HG03565 (cell line): ENCODE results near the gene NEU2.
"Not testable (repeated sequence)": the region's sequence is repeated elsewhere in the genome, so short reads cannot be mapped to it uniquely, and the experiment has no call there.

Experiments used
- ATAC-seq: cut with Tn5 transposase; IDR thresholded peaks from one replicate; pipeline ENCODE4 v1.9.1; 2021; ENCODE audit warnings: mild to moderate bottlenecking, moderate library complexity; ENCODE audit not compliant: unreplicated experiment

NEU2 gene

DNA sequence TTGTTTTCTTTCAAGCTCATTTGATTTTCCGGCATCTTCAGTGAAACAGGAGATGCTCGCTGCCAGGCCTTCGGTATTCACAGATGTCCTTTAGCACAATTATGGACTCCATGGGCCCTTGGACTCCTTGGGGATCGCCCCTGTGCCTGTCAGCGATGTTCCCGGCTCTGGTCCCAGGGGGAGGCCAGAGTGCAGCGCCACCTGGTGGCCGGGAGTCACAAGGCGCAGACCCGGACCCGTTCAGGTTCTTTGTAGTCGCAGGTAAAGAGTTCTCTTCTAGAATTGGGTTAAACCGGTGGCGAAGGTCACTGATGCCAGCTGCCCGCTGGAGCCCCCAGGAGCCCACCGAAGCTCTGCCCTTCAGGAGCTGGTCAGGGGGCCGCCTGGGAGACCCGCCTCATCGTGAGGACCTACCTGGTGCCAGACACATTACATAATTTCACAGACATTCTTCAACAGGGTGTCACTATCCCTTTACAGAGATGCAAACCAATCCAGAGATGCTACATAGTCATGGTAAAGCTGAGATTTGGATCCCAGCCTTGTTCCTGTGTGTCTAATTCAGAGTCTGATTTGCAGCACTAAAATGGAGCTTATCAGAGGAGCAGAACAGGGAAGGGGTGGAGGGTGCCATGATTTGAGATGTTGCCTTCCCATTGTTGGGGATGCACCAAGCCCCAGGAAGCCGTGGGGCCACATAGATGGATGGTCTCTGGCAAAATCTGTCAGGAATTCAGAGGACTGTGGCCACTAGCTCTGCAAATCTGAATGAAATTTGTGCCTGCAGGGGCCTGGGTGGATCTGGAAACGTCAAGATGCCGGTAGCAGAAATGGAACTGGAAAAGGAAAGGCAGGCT is 21.7 kb downstream of the NEU2 start:
- no peak for ATAC-seq

- no peak for ATAC-seq
Observed at GRCh38 chr2:233055362-233055761, 22.9 kb downstream of the NEU2 start.

- ATAC-seq = no peak
Observed at GRCh38 chr2:233056961-233057605, 24.6 kb downstream of the NEU2 start.

GRCh38 chr2:233058717-233059546 is 26.5 kb downstream of the NEU2 start:
- no peak for ATAC-seq

DNA sequence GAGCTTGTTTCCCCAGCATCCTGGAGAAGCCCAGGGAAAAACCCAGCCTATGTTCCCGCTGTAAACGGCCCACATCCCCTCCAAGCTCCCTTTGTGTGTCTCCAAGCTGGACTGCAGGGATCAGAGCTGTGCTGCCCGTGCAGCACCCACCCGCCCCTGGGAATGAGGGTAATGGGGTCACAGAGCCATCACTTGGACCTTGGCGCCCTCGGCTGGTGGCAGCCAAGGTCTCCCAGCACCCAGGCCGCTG is 27.0 kb downstream of the NEU2 start:
- ATAC-seq = no peak

GRCh38 chr2:233059797-233060500 is 27.5 kb downstream of the NEU2 start, which contains the start of gene INPP5D:
Gene INPP5D (plus strand): TSS chr2:233060342. CDS start chr2:233060479, 137 bp downstream.
- peak; percentile 35 for ATAC-seq

- no peak for ATAC-seq
Observed at GRCh38 chr2:233060501-233060979, 28.1 kb downstream of the NEU2 start.

DNA sequence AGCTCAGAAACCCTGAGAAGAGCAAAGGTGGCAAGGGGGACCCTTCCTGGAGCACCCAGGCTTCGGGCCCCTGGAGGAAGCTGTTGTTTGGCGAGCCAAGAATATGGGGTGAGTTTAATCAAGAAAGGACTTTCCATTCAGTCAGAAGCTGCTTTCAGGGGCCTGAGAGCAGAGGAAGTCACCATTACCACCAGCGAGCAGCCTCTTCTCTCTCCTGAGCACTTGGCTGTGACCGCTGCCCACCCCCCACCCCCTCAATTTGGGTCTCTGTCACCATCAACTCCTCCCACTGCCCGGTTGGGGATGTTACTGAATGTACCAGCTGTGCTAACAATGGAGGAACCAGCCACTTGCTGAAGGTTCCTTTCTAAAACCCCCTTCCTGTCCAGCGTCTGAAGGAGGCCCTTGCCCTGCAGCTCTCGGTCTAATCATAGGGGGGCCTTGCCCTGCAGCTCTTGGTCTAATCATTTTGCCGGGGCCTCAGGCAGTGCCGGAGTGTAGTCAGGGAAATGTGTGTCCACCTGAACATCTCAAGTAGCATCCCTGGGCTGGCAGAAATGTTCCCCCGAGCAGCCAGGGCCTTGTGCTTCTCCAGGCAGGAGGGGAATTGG is 28.6 kb downstream of the NEU2 start:
- peak; percentile 7 for ATAC-seq

DNA sequence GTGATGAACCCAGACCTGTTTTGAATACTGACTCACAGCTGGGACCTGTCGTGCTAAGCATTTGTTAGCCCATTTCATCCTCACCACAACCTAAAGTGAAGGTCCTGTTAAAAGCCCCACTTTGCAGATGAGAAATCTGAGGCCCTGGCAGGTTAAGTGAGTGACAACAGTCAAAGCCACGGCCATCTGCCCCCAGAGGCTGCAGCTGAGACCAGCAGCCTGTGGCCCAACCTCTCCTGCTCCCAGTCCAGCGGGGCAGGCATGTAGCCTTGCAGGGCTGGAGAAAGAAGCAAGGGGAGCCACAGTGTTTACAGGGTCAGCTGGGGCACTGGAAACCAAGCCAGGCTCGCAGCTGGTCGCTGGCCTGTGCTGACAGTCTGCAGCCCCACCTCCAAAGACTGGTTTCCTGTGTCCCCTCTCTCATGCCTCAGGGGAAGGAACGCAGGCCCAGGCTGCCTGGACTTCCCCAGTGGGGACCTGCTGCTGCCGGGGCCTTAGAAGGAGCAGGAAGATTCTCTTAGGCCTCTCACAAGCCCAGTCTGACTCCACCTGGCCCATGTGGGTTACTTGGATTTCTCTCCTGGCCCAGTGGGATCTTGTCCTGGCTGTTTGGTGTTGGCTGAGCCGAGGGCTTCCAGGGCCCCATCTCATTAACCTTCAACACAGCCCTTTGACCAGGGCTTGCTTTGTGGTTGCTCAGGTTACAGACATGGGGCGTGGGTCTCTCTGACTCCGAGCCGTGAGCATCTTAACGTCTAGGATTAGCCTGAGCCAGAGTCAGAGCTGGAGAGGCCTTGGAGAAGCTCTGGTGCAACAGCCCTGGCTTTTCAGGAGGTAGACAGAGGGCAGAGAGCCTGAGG is 29.3 kb downstream of the NEU2 start:
- peak; percentile 22 for ATAC-seq

GRCh38 chr2:233062451-233062850 is 30.0 kb downstream of the NEU2 start:
- no peak for ATAC-seq

- ATAC-seq = no peak
Observed at GRCh38 chr2:233062946-233063268, 30.4 kb downstream of the NEU2 start.

- ATAC-seq = peak; percentile 30
Observed at GRCh38 chr2:233063269-233063975, 30.9 kb downstream of the NEU2 start.

DNA sequence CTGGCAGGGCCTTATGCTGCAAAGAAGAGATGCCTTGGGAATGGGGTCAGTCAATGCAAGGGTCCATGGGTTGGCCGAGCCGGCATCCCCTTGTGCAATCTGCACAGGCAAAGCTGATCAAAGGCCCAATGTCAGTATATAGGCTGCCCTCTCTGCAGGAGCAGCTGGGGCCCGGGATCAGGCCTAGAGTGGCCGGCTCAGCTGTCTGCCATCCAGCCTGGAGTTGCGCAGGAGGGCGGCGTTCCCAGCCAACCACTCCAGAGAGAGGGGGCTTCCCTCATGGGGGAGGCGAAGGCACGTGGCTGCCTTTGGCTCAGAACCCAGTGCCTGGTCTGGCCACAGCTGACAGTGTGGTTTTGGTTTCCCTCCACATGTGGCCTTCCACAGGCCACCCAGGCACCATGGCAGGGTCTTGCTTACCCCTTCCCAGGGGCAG is 31.5 kb downstream of the NEU2 start:
- ATAC-seq = no peak

DNA sequence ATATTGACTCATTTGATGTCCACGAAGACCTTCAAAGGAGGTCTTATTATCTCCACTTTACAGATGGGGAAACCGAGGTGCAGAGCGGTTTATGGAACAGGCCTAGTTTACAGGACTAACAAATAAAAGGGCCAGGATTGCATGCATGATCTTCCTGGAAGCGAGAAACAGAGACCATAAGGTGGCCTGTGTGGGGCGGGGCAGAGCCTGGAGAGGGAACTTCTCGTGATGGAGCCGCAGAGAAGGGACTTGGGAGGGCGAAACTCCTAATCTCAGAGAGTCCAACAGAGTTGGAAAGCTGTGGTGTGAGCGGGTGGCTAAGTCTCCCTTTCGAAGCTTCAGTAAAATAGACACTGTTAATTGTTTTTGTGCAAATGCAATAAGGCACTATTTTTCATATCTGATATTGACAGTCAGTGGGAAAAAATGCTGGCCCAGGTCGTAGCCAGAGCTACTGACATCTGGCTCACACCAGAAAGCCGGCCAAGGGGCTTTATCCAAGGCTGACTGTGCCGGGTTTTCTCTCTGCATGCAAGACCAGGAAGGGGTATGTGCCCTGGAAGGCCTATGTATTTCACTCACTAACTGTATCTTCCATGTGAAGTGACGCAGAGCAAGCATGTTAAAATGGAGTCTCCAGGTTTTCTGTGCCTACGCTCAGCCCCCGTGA is 32.2 kb downstream of the NEU2 start:
- no peak for ATAC-seq

GRCh38 chr2:233065200-233065589 is 32.7 kb downstream of the NEU2 start:
- ATAC-seq = not testable (repeated sequence)

DNA sequence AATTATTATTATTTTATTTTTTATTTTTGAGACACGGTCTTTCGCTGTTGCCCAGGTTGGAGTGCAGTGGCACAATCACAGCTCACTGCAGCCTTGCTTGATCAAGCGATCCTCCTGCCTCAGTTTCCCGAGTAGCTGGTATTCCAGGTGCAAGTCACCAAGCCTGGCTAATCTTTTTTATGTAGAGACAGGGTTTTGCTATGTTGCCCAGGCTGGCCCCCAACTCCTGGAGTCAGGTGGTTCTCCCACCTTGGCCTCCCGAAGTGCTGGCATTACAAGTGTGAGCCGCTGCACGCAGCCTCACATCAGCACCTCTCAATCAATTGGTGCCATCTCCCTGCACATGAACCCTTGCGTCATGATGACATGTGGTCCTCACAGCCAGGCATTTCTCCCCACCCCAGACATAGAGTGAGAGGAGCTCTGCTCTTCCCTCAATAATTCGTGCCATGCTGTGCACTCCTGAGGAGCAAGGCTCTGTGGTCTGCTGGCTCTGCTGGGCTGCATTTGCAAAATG is 33.5 kb downstream of the NEU2 start:
- no peak for ATAC-seq

DNA sequence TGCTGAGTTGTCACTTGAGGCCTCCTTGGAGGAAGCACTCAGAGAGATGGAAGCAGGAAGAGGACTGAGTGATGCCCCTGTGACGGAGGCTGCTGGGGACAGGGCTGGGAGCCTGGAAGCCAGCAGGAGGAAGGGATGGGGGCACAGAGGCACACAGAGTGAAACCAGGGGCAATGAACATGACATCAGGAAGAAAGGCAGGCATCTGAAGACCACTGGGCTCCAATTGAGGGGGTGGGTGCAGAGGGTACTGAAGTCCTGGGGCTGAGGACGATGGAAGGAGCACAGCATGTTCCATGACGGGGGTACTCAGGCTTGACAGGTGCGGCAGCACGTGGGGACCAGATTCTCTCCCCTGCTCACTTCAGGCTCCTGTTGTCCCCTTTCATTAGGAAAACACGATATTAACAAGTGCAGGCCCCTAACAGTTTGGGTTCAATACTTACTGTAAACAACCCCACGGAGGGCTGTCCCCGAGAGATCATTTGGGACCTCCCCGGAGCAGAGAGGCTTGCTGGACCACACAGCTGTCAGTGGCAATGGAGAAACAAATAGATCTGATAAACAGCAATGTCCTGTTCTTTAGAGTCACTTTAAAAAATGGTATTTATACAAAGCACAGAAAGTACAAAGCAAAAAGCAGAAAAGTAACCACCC is 36.4 kb downstream of the NEU2 start:
- no peak for ATAC-seq

DNA sequence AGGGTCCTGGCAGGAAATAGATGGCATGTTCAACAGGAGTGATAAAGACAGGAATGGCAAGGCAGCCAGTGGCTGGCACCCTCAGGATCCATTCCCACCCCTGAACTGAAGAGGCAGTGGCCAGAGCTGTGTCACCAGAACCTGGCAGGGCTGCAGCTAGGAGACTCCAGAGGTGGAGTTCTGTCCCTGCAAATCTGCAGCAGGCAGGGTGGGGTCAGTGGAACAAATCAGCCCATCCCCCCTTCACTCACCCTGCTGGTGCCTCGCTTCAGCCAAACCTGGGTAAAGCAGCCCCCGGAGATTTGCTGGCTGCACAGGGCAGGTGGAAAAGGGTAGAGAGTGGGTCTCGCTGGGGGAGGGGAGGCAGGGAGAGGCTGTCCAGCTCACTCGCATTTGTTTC is 40.4 kb downstream of the NEU2 start:
- no peak for ATAC-seq
